Measurements from ENCODE around the gene RNF150.
"Not testable (repeated sequence)": the region's sequence is repeated elsewhere in the genome, so short reads cannot be mapped to it uniquely, and the experiment has no call there.

Gene RNF150

GRCh38 chr4:140820520-140820919, 312.7 kb downstream of the RNF150 start:
- DNase-seq (ENCODE audit: low spot score): not testable (repeated sequence)

- no peak for DNase-seq (ENCODE audit: low spot score)
These were observed 313.7 kb downstream of the RNF150 start for GRCh38 chr4:140819610-140820009.

GRCh38 chr4:140818433-140818832, 314.8 kb downstream of the RNF150 start:
- DNase-seq (ENCODE audit: low spot score): no peak

- DNase-seq (ENCODE audit: low spot score): no peak
These were observed 316.3 kb downstream of the RNF150 start for GRCh38 chr4:140816806-140817510.

- DNase-seq (ENCODE audit: low spot score): no peak
These were observed 319.5 kb downstream of the RNF150 start for GRCh38 chr4:140813804-140814203.

- no peak for DNase-seq (ENCODE audit: low spot score)
These were observed 320.4 kb downstream of the RNF150 start for GRCh38 chr4:140812916-140813315.

GRCh38 chr4:140811429-140811828, 321.8 kb downstream of the RNF150 start:
- no peak for DNase-seq (ENCODE audit: low spot score)

- DNase-seq (ENCODE audit: low spot score): not testable (repeated sequence)
These were observed 322.6 kb downstream of the RNF150 start for GRCh38 chr4:140810591-140811169.
